SK-N-MC (cell line): ENCODE results near the gene SMG9.

Experiments used
- EZH2 ChIP-seq: fragments of 200-600 bp; sonication (generic); IDR thresholded peaks from one replicate; pipeline ENCODE4 v1.6.1; 2017; ENCODE audit warnings: antibody characterized with exemption
- POLR2AphosphoS5 ChIP-seq: IDR thresholded peaks from 2 replicates; pipeline ENCODE4 v1.6.1; 2012; ENCODE audit warnings: mild to moderate bottlenecking, low read depth, low read length, borderline replicate concordance

DNA sequence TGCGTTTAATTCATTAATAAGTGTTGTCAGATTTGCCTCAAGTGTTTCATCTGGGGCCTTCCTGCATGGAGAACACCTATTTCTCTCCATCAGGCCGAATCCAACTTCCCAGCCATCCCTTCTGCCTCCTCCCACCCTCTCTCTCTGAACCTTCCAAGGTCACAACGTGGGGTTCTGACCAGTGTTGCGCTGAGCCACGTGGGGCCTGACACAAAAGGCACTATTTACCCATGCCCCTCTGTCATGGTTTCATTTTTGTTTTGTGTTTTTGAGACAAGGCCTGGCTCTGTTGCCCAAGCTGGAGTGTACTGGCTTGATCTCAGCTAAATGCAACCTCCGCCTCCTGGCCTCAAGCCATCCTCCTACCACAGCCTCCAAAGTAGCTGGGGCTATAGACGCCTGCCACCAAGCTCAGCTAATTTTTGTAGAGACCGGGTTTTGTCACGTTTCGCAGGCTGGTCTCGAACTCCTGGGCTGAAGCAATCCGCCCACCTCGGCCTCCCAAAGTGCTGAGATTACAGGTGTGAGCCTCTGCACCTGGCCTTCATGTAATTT, 47.5 kb downstream of the SMG9 start:
- TF ChIP-seq POLR2AphosphoS5 (no peak), EZH2 (no peak)
